ENCODE measurements around the gene CBX7. TPM values are rescaled to one million over a fixed set of nuclear protein-coding genes. Genes with fewer than 3 reads are reported as not detected.

Gene CBX7
- total and polyA plus RNA-seq, 2 of the 8 experiments (the other 6 are each of a cell fraction or from before 2014, with no cell fraction given) = 6.9 to 8.7 TPM

DNA sequence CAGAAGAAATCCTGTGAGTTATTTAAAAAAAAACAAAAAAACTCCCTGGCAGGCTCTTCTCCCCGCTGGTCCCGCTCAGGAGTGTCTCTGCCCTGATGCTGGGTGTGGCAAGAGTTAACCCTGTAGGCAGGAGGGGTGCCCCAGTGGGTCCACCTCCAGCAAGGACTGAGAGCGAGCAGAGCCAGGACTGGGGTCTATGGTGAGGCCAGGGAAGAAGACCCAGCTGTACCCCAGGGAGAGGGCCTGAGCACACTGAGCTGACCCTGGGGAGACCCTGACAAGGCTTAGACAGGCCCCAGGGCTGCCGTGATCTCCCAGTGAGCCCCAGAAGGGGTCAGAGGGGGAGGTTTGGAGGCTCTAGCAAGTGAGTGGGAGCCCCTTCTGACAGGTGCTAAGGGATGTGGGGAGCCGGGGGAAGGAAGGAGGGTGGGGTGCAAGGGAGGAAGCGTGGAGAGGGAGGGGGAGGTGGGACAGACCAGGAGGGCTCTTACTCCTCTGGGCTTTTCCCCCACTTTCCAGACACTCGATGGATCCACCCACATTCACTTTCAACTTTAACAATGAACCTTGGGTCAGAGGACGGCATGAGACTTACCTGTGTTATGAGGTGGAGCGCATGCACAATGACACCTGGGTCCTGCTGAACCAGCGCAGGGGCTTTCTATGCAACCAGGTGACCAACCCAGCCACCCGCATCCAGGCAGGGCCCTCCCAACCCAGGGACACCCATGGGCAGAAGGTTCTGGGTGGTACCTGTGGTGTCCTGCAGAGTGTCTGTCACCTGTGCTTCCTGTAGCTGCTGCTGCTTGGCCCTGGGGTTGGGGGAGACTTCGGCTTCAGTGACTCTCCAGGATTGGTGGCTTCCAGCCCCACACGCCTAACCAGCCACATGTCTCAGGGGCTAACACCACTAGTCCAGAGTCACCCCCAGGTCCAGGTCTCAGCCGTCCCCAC lies 69.0 kb downstream of the CBX7 start:
- Histone ChIP-seq H3K4ac (replicated peaks; ENCODE audit: insufficient read length, low read depth, low read length) (no peak overlapping the region), H2AFZ (ENCODE audit: low read length) (no peak overlapping the region), H3K18ac (ENCODE audit: extremely low read depth, low read length) (no peak overlapping the region), H4K91ac (replicated peaks; ENCODE audit: insufficient read length, low read length) (no peak overlapping the region), H2BK120ac (replicated peaks; ENCODE audit: low read depth, low read length) (no peak overlapping the region), H3K27ac (ENCODE audit: low read depth, low read length) (no peak overlapping the region), H2BK5ac (ENCODE audit: low read depth, low read length) (no peak overlapping the region), H3K79me1 (ENCODE audit: low read depth, low read length) (no peaks in the 10 kb centered on the region), H3K14ac (ENCODE audit: insufficient read length) (no peak overlapping the region), H2BK15ac (ENCODE audit: low read length) (peak overlapping the region; percentile 46; the same call in 1 of the 2 replicates), H2AK5ac (ENCODE audit: low read depth, low read length) (no peak overlapping the region), H3K36me3 (ENCODE audit: control insufficient read depth in 2 of 4, insufficient read depth in 4 of 4, low read length in 3 of 4) (no peaks in the 10 kb centered on the region), H3K27me3 (replicated peaks in 1 of 4; ENCODE audit: control insufficient read depth in 3 of 4, extremely low read depth in 1 of 4, insufficient read depth in 3 of 4, low read length in 3 of 4) (no peaks in the 10 kb centered on the region), H4K20me1 (replicated peaks in 1 of 2; ENCODE audit: control insufficient read depth in 1 of 2, insufficient read depth in 2 of 2, low read length in 2 of 2) (peaks cover 0 to 2% of the 10 kb centered on the region in 2 experiments), H3K4me3 (ENCODE audit: extremely low read depth in 1 of 4, insufficient read depth in 2 of 4, low read depth in 3 of 4, low read length in 4 of 4) (no peak overlapping the region), H3K79me2 (ENCODE audit: control insufficient read depth in 1 of 2, insufficient read depth in 2 of 2, low read length in 2 of 2) (no peaks in the 10 kb centered on the region), H3K4me1 (replicated peaks in 1 of 4; ENCODE audit: control insufficient read depth in 3 of 4, insufficient read depth in 4 of 4, low read length in 3 of 4) (peaks cover 0 to 9% (median 6%) of the 10 kb centered on the region in 4 experiments; a peak in 6 of 7 replicates), H3K56ac (replicated peaks; ENCODE audit: insufficient read length, low read depth, low read length) (no peak overlapping the region), H3K4me2 (ENCODE audit: insufficient read depth in 1 of 2, low read depth in 2 of 2, low read length in 2 of 2) (no peak overlapping the region), H2BK20ac (ENCODE audit: low read length) (no peak overlapping the region), H4K5ac (ENCODE audit: insufficient read length, low read depth, low read length) (no peak overlapping the region), H3K23ac (ENCODE audit: insufficient read length) (no peak overlapping the region), H3K9ac (replicated peaks in 1 of 4; ENCODE audit: extremely low read depth in 1 of 4, low read depth in 3 of 4, low read length in 3 of 4) (no peak overlapping the region), H4K8ac (ENCODE audit: extremely low read depth, insufficient read depth, low read length) (no peak overlapping the region), H3K23me2 (ENCODE audit: low read depth, low read length) (peaks cover 2% of the 10 kb centered on the region; the same call in 1 of the 2 replicates), H3K9me3 (ENCODE audit: insufficient read depth in 2 of 2, low read depth in 1 of 2, low read length in 1 of 2) (no peaks in the 10 kb centered on the region), H2BK12ac (ENCODE audit: low read depth, low read length) (no peak overlapping the region)
- ChIA-PET POLR2A (ENCODE audit: partially characterized antibody) (interaction anchor here (0.8 kb wide), 1 partner anchor 229 kb away, joined by 3 read pairs; no protein-coding TSS in a partner anchor), CTCF (ENCODE audit: partially characterized antibody) (no interaction called here)
- no peak for FAIRE-seq
- WGBS, 2 experiments (ENCODE audit: extremely low coverage in 1 of 2, insufficient coverage in 1 of 2, insufficient read length in 1 of 2, insufficient replicate concordance in 2 of 2, low coverage in 1 of 2, low lambda C conversion rate in 2 of 2, missing lambda C conversion rate in 1 of 2) = 91% methylated on average over 14 of the region's 14 CpGs; no CpG with 5 or more reads in 1 of the 2 experiments
- TF ChIP-seq SP2 (IDR thresholded peaks at IDR 0.05; ENCODE audit: low read length) = no peak
- DNase-seq (ENCODE audit: low read depth in 1 of 2, low spot score in 2 of 2) = no peak
